Forelimb muscle (tissue), 1 donor: ENCODE data around the gene LRPPRC. TPM values are rescaled to one million over a fixed set of nuclear protein-coding genes. Genes with fewer than 3 reads are reported as not detected.
"Not testable (repeated sequence)": the region's sequence is repeated elsewhere in the genome, so short reads cannot be mapped to it uniquely, and the experiment has no call there.

ENCODE experiments used
- DNase-seq: peaks from one replicate; pipeline ENCODE4 v3.0.0-alpha.2; 2013; ENCODE audit warnings: low read depth
- polyA plus RNA-seq: library from polyadenylated mRNA; unstranded; fragments of 120-200 nt; gene quantifications from one replicate; pipeline ENCODE4 v1.2.1, GENCODE V29; 2013; ENCODE audit not compliant: insufficient read length

LRPPRC gene
- polyA plus RNA-seq, 1 donor: 83.5 TPM

GRCh38 chr2:43911136-43911790 lies 84.5 kb downstream of the LRPPRC start:
- not testable (repeated sequence) for DNase-seq

GRCh38 chr2:43906448-43907109 lies 89.2 kb downstream of the LRPPRC start:
- no peak for DNase-seq

GRCh38 chr2:43905871-43906270 lies 89.9 kb downstream of the LRPPRC start:
- DNase-seq: no peak

GRCh38 chr2:43905371-43905803 lies 90.4 kb downstream of the LRPPRC start:
- DNase-seq: no peak

GRCh38 chr2:43899589-43899988 lies 96.2 kb downstream of the LRPPRC start:
- no peak for DNase-seq

GRCh38 chr2:43898838-43899346 lies 96.9 kb downstream of the LRPPRC start:
- DNase-seq: no peak

GRCh38 chr2:43898134-43898837 lies 97.5 kb downstream of the LRPPRC start:
- no peak for DNase-seq

GRCh38 chr2:43897492-43897891 lies 98.3 kb downstream of the LRPPRC start:
- no peak for DNase-seq

- no peak for DNase-seq
Measured at GRCh38 chr2:43896906-43897305, 98.9 kb downstream of the LRPPRC start.

- DNase-seq: no peak
Measured at GRCh38 chr2:43894743-43895142, 101.0 kb downstream of the LRPPRC start.

- DNase-seq: no peak
Measured at GRCh38 chr2:43890855-43891254, 104.9 kb downstream of the LRPPRC start.

GRCh38 chr2:43889416-43889815 lies 106.4 kb downstream of the LRPPRC start:
- no peak for DNase-seq

- DNase-seq: no peak
Measured at GRCh38 chr2:43887176-43887575, 108.6 kb downstream of the LRPPRC start.

- no peak for DNase-seq
Measured at GRCh38 chr2:43885132-43885632, 110.6 kb downstream of the LRPPRC start.

GRCh38 chr2:43884689-43885088 lies 111.1 kb downstream of the LRPPRC start:
- no peak for DNase-seq

- no peak for DNase-seq
Measured at GRCh38 chr2:43882312-43882711, 113.5 kb downstream of the LRPPRC start.

- DNase-seq: no peak
Measured at GRCh38 chr2:43880952-43881351, 114.8 kb downstream of the LRPPRC start.

GRCh38 chr2:43880471-43880870 lies 115.3 kb downstream of the LRPPRC start:
- DNase-seq: no peak

GRCh38 chr2:43879261-43879660 lies 116.5 kb downstream of the LRPPRC start:
- no peak for DNase-seq

- no peak for DNase-seq
Measured at GRCh38 chr2:43877782-43878464, 117.9 kb downstream of the LRPPRC start.

- no peak for DNase-seq
Measured at GRCh38 chr2:43874776-43875451, 120.9 kb downstream of the LRPPRC start.
